GM12801 (cell line): ENCODE measurements around the gene PCDHGA3.
"Not testable (repeated sequence)": the region's sequence is repeated elsewhere in the genome, so short reads cannot be mapped to it uniquely, and the experiment has no call there.

Experiments
- TF ChIP-seq, protein P1 (sequence below): IDR thresholded peaks from one replicate; pipeline ENCODE4 v1.5.1; 2011; ENCODE audit warnings: control low read depth; ENCODE audit not compliant: insufficient read length; ENCODE audit errors: extremely low read depth

PCDHGA3 gene

GRCh38 chr5:141384471-141385267 is 41.0 kb downstream of the PCDHGA3 start:
- TF ChIP-seq, protein P1, sequence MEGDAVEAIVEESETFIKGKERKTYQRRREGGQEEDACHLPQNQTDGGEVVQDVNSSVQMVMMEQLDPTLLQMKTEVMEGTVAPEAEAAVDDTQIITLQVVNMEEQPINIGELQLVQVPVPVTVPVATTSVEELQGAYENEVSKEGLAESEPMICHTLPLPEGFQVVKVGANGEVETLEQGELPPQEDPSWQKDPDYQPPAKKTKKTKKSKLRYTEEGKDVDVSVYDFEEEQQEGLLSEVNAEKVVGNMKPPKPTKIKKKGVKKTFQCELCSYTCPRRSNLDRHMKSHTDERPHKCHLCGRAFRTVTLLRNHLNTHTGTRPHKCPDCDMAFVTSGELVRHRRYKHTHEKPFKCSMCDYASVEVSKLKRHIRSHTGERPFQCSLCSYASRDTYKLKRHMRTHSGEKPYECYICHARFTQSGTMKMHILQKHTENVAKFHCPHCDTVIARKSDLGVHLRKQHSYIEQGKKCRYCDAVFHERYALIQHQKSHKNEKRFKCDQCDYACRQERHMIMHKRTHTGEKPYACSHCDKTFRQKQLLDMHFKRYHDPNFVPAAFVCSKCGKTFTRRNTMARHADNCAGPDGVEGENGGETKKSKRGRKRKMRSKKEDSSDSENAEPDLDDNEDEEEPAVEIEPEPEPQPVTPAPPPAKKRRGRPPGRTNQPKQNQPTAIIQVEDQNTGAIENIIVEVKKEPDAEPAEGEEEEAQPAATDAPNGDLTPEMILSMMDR = no peak

- TF ChIP-seq, protein P1 = not testable (repeated sequence)
Observed at GRCh38 chr5:141387557-141388311, 44.1 kb downstream of the PCDHGA3 start, which contains the start of gene PCDHGB4. TSS of gene PCDHGB4 (plus strand) at chr5:141387698. CDS start at chr5:141387885, 187 bp downstream.

DNA sequence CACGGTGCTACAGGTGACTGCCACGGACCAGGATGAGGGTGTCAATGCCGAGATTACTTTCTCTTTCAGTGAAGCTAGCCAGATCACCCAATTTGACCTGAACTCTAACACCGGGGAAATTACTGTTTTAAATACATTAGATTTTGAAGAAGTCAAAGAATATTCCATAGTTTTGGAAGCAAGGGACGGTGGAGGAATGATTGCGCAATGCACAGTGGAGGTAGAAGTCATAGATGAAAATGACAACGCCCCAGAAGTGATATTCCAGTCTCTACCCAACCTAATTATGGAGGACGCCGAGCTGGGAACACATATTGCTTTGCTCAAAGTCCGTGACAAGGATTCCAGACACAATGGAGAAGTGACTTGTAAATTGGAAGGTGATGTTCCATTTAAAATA is 45.0 kb downstream of the PCDHGA3 start:
- TF ChIP-seq, protein P1 = no peak

DNA sequence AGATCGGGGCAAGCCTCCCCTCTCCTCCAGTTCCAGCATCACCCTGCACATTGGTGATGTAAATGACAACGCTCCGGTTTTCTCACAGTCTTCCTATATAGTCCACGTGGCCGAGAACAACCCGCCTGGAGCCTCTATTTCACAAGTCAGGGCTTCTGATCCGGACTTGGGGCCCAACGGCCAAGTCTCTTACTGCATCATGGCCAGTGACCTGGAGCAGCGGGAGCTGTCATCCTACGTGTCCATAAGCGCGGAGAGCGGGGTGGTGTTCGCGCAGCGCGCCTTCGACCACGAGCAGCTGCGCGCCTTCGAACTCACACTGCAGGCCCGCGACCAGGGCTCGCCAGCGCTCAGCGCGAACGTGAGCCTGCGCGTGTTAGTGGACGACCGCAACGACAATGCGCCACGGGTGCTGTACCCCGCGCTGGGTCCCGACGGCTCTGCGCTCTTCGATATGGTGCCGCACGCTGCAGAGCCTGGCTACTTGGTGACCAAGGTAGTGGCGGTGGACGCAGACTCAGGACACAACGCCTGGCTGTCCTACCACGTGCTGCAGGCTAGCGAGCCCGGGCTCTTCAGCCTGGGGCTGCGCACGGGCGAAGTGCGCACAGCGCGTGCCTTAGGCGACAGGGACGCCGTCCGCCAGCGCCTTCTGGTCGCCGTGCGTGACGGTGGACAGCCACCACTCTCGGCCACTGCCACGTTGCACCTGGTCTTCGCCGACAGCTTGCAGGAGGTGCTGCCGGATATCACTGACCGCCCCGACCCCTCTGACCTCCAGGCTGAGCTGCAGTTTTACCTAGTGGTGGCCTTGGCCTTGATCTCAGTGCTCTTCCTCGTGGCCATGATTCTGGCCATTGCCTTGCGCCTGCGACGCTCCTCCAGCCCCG is 45.8 kb downstream of the PCDHGA3 start:
- TF ChIP-seq, protein P1 = no peak

DNA sequence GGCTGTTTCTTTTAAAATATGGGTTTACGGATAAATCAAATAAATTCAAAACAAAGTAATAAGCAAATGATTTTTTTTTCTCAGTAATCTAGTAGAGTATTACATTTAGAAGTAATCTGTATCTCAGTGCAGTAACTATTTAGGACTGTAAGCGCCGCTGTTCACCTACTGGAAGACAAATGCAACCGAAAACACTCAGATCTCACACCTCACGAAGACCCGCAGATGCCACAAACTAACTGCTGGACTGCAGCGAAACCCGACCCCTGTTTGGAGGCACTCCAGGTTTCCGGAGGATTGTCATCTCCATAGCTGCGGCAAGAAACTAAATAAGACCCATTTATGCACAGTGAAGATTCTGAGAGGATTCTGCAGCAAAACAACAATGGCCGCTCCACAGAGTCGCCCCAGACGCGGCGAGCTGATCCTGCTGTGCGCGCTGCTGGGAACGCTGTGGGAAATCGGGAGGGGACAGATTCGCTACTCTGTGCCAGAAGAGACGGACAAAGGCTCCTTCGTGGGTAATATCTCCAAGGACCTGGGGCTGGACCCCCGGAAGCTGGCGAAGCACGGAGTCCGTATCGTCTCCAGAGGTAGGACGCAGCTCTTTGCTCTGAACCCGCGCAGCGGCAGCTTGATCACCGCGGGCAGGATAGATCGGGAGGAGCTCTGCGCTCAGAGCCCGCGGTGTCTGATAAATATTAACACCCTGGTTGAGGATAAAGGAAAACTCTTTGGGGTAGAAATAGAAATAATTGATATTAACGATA is 49.0 kb downstream of the PCDHGA3 start, which contains the start of gene PCDHGA8:
Gene PCDHGA8 (plus strand): TSS at position 205 of the 770 bp plus-strand sequence. CDS start 181 bp downstream, at position 386.
- TF ChIP-seq, protein P1 = no peak

- TF ChIP-seq, protein P1 = no peak
Observed at GRCh38 chr5:141393267-141393666, 49.6 kb downstream of the PCDHGA3 start.
